HepG2 (cell line): ENCODE measurements around the gene PLXDC2.

Experiments used
- CTCF ChIP-seq: sonication (generic); formaldehyde crosslinking; IDR thresholded peaks from 2 replicates; pipeline ENCODE4 v1.5.0; 2020; ENCODE audit warnings: mild to moderate bottlenecking, missing genetic modification reagents, moderate library complexity
- ZUFSP ChIP-seq: sonication (generic); formaldehyde crosslinking; IDR thresholded peaks from 2 replicates; pipeline ENCODE4 v1.9.0; 2021; ENCODE audit warnings: missing genetic modification reagents, mild to moderate bottlenecking, borderline replicate concordance

GRCh38 chr10:19783721-19784120 is 32.5 kb upstream of the PLXDC2 start:
- TF ChIP-seq ZUFSP (CRISPR knock-in tag) = no peak
- no peak for TF ChIP-seq CTCF (CRISPR knock-in tag)
